Uterus (tissue), 2 donors: Measurements from ENCODE around the gene TULP3.

ENCODE experiments used
- CTCF ChIP-seq, 4 experiments: fragments of 200-600 bp in 2 of 4; fragments of 450-650 bp in 2 of 4; sonication (generic) in 2 of 4; IDR thresholded peaks; one replicate each; pipeline ENCODE4 v1.5.1; 2016 to 2019; ENCODE audit warnings: antibody characterized with exemption in 4 of 4, mild to moderate bottlenecking in 2 of 4, moderate library complexity in 1 of 4
- POLR2A ChIP-seq, 2 donors: fragments of 450-650 bp; IDR thresholded peaks; one replicate each; pipeline ENCODE4 v1.6.1; 2016; ENCODE audit warnings: antibody characterized with exemption in 2 of 2, mild to moderate bottlenecking in 1 of 2, moderate library complexity in 1 of 2

- TF ChIP-seq POLR2A (IDR thresholded peaks at IDR 0.05) (no peak), CTCF (IDR thresholded peaks at IDR 0.05) (no peak)
Measured at GRCh38 chr12:2988494-2988893, 97.8 kb downstream of the TULP3 start.
